Measurements from ENCODE around the gene STAT3.
"Not testable (repeated sequence)": the region's sequence is repeated elsewhere in the genome, so short reads cannot be mapped to it uniquely, and the experiment has no call there.

The STAT3 gene

DNA sequence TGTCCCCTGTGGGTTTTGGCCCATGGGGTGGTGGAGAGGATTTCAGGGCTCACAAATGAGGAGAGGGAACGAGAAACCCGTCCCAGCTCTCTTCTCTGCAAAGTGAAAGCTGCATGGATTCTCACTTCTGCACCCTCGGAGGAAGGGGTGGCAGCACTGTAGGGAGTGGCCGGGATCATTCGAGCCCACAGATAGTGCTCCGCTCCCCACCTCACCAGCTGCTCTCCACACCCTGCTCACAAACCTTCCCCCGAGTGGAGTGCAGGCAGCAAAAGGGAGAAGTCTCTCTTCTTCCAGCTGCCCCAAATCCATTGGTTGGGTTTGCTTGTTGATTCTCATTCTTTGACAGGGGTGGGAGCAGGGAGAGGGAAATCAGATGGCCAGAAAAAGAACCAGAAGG, 79.8 kb downstream of the STAT3 start:
- TF ChIP-seq POLR2AphosphoS5 (IDR thresholded peaks at IDR 0.05; ENCODE audit: low read depth, low read length): no peak
- TF ChIP-seq POLR2A (IDR thresholded peaks at IDR 0.05; ENCODE audit: low read depth, low read length): no peak
- TF ChIP-seq TAF1 (IDR thresholded peaks at IDR 0.05; ENCODE audit: borderline replicate concordance, low read depth, low read length): no peak
- DNase-seq (ENCODE audit: insufficient read length) (no peak), FAIRE-seq (no peak)

DNA sequence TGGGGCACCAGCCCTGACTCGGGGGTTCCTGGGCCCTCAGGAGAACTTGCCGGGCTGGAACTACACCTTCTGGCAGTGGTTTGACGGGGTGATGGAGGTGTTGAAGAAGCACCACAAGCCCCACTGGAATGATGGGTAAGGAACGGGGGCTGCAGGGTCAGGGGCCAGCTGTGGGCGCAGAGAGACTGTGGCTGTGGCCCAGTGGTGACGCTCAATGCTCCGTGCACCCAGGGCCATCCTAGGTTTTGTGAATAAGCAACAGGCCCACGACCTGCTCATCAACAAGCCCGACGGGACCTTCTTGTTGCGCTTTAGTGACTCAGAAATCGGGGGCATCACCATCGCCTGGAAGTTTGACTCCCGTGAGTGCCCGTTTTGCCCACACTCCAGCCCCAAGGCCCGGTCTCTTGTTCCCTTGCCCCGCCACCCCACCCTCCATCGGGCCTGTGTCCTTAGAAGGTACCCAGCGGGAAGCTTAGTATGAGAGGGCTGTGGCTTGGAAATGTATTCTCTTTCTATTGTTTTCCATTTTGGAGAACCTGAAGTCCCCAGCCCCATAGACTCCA, 80.8 kb downstream of the STAT3 start:
- DNase-seq (ENCODE audit: insufficient read length) (no peak), FAIRE-seq (no peak)
- TF ChIP-seq TAF1 (IDR thresholded peaks at IDR 0.05; ENCODE audit: borderline replicate concordance, low read depth, low read length) (no peak), POLR2A (IDR thresholded peaks at IDR 0.05; ENCODE audit: low read depth, low read length) (0 out of 2 replicates have a peak, but pooled peaks have one; percentile 31)

DNA sequence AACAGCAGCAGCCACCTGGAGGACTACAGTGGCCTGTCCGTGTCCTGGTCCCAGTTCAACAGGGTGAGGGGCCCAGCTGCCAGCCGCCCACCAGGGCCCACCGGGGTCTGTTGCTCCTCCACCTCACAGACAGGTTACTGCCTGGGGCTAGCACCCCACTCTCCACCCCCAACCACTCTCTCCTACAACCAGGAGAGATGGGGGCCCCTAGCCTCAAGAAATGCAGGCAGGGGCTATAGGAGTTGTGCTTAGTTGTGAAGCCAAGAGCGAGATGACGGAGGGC, 81.9 kb downstream of the STAT3 start:
- DNase-seq (ENCODE audit: insufficient read length) (no peak), FAIRE-seq (no peak)
- TF ChIP-seq POLR2AphosphoS5 (IDR thresholded peaks at IDR 0.05; ENCODE audit: low read depth, low read length): no peak
- no peak for TF ChIP-seq POLR2A (IDR thresholded peaks at IDR 0.05; ENCODE audit: low read depth, low read length)
- TF ChIP-seq TAF1 (IDR thresholded peaks at IDR 0.05; ENCODE audit: borderline replicate concordance, low read depth, low read length): no peak

DNA sequence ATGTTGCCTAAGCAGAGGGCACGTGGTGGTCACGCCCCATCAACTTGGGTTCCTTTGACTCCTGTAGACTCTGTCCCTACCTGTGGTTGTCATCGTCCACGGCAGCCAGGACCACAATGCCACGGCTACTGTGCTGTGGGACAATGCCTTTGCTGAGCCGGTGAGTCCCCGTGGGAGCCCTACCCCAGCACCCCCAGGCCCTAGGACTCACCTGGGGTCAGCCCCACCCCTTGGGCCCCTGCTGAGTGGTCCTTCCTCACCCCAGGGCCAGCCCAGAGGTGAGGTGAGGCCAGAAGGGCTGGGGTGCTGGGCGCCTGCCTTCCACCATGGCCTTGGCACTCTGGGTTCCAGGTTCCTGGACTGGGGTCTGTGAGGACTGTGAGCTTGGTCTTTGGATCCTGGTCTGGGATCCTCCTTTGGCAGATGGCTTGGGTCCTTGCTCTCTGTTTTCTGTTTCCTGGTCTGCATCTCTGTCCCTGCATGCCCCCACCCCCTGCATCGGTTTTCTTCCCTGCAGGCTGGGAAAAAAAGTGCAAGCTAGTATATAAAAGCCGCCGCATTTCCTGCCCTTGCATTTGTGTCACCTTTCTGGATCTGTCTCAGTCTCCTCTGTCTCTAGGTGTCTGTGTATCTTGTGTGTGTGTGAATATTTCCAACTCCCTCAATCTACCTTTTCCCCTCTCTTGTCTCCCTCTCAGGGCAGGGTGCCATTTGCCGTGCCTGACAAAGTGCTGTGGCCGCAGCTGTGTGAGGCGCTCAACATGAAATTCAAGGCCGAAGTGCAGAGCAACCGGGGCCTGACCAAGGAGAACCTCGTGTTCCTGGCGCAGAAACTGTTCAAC, 82.5 kb downstream of the STAT3 start:
- DNase-seq (ENCODE audit: insufficient read length) (no peak), FAIRE-seq (no peak)
- TF ChIP-seq POLR2AphosphoS5 (IDR thresholded peaks at IDR 0.05; ENCODE audit: low read depth, low read length) (no peak), POLR2A (IDR thresholded peaks at IDR 0.05; ENCODE audit: low read depth, low read length) (no peak), TAF1 (IDR thresholded peaks at IDR 0.05; ENCODE audit: borderline replicate concordance, low read depth, low read length) (no peak)

DNA sequence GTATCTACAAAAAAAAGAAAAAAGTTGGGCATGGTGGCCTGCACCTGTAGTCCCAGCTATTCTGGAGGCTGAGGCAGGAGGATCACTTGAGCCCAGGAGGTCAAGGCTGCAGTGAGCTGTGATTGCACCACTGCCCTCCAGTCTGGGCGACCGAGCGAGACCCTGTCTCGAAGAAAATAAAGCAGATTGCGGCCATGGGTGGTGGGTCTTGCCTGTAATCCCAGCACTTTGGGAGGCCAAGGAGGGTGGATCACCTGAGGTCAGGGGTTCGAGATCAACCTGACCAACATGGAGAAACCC, 83.3 kb downstream of the STAT3 start:
- not testable (repeated sequence) for DNase-seq (ENCODE audit: insufficient read length); FAIRE-seq

DNA sequence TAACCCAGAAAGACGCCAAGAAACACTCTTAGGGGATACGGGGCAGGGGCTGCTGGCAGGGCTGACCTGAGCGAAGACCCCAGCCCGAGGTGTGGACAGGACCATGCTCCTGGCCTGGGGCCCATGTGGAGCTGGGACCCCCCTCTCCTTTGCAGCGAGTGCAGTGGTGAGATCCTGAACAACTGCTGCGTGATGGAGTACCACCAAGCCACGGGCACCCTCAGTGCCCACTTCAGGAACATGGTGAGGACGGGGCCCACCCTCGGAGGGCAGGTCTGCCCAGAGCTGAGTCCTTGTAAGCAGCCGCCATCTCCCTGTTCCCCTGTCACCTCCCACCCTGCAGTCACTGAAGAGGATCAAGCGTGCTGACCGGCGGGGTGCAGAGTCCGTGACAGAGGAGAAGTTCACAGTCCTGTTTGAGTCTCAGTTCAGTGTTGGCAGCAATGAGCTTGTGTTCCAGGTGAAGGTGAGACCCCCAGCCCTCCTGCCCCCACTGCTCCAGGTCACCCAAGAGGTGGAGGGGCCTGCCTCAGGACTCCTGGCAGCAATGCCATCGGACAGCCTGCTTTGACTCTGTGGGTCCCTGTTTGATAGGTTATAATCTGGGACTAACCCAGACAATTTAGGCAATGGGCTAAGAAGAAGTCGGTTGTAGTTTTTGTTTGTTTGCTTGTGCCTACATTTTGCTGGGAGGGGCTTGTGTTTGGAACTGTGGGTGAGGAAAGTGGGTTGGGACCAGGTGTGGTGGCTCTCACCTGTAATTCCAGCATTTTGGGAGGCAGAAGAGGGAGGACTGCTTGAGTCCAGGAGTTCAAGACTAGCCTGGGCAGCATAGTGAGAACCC, 83.8 kb downstream of the STAT3 start:
- DNase-seq (ENCODE audit: insufficient read length) (no peak), FAIRE-seq (no peak)
- TF ChIP-seq POLR2AphosphoS5 (IDR thresholded peaks at IDR 0.05; ENCODE audit: low read depth, low read length): 0 out of 2 replicates have a peak, but pooled peaks have one; percentile 39
- TF ChIP-seq TAF1 (IDR thresholded peaks at IDR 0.05; ENCODE audit: borderline replicate concordance, low read depth, low read length): no peak
- TF ChIP-seq POLR2A (IDR thresholded peaks at IDR 0.05; ENCODE audit: low read depth, low read length): no peak

DNA sequence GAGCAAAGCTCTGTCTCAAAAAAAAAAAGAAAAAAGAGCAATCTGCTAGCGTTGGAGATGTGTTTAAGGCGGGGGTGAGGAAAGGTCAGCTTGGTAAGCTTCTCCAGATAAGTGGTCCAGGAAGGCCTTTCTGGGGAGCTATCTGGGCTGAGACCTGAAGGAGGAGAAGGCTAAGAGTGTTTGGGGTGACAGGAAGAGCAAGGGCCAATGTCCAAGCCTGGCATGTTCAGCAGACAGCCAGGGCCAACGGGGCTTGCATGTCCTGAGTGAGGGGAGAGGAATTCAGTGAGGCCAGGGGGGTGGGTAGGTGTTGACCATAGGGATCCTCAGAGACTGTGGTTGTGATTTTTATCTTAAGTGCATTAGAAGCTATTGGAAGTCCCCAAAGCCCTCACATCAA, 84.5 kb downstream of the STAT3 start:
- TF ChIP-seq TAF1 (IDR thresholded peaks at IDR 0.05; ENCODE audit: borderline replicate concordance, low read depth, low read length) (no peak), POLR2AphosphoS5 (IDR thresholded peaks at IDR 0.05; ENCODE audit: low read depth, low read length) (no peak), POLR2A (IDR thresholded peaks at IDR 0.05; ENCODE audit: low read depth, low read length) (no peak)
- DNase-seq (ENCODE audit: insufficient read length) (no peak), FAIRE-seq (no peak)

DNA sequence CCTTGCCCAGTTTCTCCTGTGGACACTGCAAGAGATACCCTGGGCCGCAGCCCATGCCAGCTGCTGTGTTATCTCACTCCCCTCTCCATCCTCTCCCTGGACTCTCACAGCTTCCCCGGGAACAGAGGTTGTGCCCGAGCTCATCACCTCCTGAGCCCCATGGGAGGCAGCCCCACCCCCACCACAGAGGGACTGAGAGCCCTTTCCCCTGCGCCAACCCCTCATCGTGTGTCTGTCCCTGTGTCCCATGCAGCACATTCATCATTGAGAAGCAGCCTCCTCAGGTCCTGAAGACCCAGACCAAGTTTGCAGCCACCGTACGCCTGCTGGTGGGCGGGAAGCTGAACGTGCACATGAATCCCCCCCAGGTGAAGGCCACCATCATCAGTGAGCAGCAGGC, 87.2 kb downstream of the STAT3 start:
- DNase-seq (ENCODE audit: insufficient read length): no peak
- TF ChIP-seq POLR2AphosphoS5 (IDR thresholded peaks at IDR 0.05; ENCODE audit: low read depth, low read length): no peak
- no peak for TF ChIP-seq POLR2A (IDR thresholded peaks at IDR 0.05; ENCODE audit: low read depth, low read length)
- no peak for TF ChIP-seq TAF1 (IDR thresholded peaks at IDR 0.05; ENCODE audit: borderline replicate concordance, low read depth, low read length)
- FAIRE-seq: no peak

DNA sequence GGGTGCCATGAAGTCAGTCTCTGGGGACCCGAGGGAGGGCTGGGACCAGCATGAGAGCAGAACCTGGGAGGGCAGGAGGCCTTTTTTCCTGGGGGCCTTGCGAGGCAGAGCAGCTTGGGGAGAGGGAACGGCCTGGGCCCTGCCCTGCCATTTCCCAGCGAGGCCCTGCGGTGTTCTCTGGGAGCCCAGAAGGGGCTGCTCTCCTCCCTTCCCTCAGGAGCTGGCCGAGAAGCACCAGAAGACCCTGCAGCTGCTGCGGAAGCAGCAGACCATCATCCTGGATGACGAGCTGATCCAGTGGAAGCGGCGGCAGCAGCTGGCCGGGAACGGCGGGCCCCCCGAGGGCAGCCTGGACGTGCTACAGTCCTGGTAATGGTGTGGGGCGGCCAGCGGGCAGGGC, 88.3 kb downstream of the STAT3 start:
- DNase-seq (ENCODE audit: insufficient read length); FAIRE-seq: not testable (repeated sequence)

DNA sequence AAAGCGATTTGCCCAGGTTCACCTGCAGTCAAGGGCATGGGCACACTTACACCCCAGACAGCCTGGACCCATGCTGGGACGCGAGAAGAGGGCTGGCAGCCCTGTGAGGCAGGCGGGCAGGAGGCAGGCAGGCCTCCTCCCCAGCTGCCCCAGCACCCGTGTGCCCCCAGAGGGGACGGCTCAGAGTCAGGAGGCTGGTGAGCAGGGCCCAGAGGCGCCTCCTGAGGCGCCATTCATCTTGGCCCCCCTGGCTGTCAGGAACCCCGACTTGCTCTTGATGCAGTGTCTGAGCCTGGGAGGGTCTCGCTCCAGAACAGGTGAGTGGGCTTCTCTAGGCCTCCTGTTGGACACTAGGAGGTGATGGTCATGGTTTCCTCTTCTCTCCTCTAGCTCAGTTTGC, 88.9 kb downstream of the STAT3 start:
- not testable (repeated sequence) for DNase-seq (ENCODE audit: insufficient read length); FAIRE-seq

DNA sequence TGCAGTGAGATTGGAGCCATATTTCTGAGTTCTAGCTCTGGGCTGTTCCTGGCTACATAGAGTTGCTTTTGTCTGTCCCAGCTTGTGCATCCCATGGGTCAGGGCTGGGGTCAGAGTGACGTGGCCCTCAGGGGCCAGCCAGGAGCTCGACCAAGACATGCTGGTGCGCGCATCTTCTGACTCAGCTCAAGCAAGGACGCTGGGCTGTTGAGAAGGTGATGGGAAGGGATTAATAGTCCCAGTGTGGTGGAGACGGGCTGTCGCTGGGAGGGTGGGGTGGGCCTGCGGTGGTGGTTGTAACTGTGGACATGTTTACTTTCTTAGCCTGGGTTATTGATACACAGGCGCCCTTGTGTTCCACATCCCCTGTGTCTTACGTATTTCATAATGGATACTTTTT, 90.5 kb downstream of the STAT3 start:
- DNase-seq (ENCODE audit: insufficient read length); FAIRE-seq: not testable (repeated sequence)

DNA sequence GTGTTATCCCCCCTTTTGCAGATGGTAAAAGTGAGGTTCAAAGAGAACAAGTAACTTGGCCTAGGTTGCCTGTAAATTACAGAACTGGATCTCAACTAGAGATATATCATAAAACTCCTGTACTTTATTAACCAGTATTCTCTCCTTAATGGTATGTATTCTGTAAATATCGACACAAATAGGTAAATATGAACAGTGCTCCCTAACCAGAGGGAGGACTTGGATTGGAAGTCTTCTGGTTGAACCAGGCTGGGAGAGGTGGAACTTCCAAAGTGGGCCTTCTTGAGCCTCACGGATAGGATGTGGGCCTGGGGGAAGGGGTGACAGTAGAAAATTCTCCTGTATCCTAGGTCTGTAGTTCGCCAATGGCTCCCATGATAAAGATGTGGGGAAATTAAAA, 92.2 kb downstream of the STAT3 start:
- DNase-seq (ENCODE audit: insufficient read length) (no peak), FAIRE-seq (no peak)
- TF ChIP-seq POLR2A (IDR thresholded peaks at IDR 0.05; ENCODE audit: low read depth, low read length): no peak
- TF ChIP-seq POLR2AphosphoS5 (IDR thresholded peaks at IDR 0.05; ENCODE audit: low read depth, low read length): no peak
- no peak for TF ChIP-seq TAF1 (IDR thresholded peaks at IDR 0.05; ENCODE audit: borderline replicate concordance, low read depth, low read length)
